ENCODE data around the gene TMCC3.

DNA sequence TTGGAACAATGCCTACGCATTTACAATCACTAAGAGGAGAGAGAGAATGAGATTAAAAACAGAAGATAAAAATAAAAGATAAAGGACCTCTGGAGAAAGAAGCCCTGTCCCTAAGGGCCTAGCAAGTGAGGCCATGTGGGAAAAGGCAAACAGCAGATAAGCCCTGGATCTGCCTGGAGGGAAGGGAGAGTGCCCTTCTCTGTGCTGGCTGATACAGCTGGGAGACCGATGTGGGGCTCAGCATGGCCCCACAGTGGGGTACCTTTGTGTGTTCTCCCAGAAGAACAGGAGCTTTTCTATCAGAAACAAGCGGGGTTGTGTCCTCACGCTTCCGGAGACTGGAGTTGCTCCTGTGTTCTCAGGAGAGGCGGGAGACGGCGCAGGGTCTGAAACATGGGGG lies 59.9 kb downstream of the TMCC3 start:
- no peak for TF ChIP-seq POLR2A (IDR thresholded peaks at IDR 0.05)
- TF ChIP-seq, protein P1, sequence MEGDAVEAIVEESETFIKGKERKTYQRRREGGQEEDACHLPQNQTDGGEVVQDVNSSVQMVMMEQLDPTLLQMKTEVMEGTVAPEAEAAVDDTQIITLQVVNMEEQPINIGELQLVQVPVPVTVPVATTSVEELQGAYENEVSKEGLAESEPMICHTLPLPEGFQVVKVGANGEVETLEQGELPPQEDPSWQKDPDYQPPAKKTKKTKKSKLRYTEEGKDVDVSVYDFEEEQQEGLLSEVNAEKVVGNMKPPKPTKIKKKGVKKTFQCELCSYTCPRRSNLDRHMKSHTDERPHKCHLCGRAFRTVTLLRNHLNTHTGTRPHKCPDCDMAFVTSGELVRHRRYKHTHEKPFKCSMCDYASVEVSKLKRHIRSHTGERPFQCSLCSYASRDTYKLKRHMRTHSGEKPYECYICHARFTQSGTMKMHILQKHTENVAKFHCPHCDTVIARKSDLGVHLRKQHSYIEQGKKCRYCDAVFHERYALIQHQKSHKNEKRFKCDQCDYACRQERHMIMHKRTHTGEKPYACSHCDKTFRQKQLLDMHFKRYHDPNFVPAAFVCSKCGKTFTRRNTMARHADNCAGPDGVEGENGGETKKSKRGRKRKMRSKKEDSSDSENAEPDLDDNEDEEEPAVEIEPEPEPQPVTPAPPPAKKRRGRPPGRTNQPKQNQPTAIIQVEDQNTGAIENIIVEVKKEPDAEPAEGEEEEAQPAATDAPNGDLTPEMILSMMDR (IDR thresholded peaks at IDR 0.05): no peak
- TF ChIP-seq POLR2AphosphoS5 (IDR thresholded peaks at IDR 0.05): no peak

All from prostate gland (tissue), 2 donors.